ENCODE measurements around the gene DLG1.

- TF ChIP-seq SIN3A (IDR thresholded peaks at IDR 0.05; ENCODE audit: borderline replicate concordance, insufficient read depth, low read length) (no peak), REST (IDR thresholded peaks at IDR 0.05; ENCODE audit: insufficient read depth in 1 of 2, low read depth in 2 of 2, low read length in 2 of 2) (no peak), POLR2AphosphoS5 (IDR thresholded peaks at IDR 0.05; ENCODE audit: low read depth, low read length) (no peak)
Measured at GRCh38 chr3:197144188-197144587, 154.2 kb downstream of the DLG1 start.
